ENCODE data around the gene TAOK1.

DNA sequence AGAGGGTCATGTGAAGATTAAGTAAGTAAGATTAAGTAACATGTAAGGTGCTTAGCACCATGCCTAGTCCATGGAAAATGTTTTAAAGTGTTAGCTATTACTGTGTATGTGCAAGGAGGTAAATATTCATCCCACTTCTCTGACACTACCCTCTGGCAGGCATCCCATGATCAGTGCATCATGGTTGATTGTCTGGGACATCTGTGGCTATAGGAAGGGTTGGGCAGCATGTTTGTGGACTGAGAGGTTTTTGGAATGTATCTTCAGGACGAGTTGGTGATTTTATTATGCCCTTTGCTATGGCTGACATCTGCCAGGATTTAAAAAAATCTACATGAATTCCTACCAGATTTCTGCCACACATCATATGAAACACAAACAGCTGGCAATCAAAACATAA, 6.5 kb upstream of the TAOK1 start:
- TF ChIP-seq GABPA (IDR thresholded peaks at IDR 0.05; ENCODE audit: low read depth) = no peak
- no peak for TF ChIP-seq CTCF (IDR thresholded peaks at IDR 0.05 in 2 of 3, conservative IDR thresholded peaks at IDR 0.05 in 1 of 3; ENCODE audit: control insufficient read depth in 2 of 3, extremely low read depth in 1 of 3, insufficient read depth in 1 of 3, low read depth in 3 of 3, low read length in 3 of 3)
- TF ChIP-seq KDM1A (IDR thresholded peaks at IDR 0.05; ENCODE audit: borderline replicate concordance) = no peak
- TF ChIP-seq BRCA1 (IDR thresholded peaks at IDR 0.05; ENCODE audit: low read depth, low read length) = no peak
- TF ChIP-seq MYC (IDR thresholded peaks at IDR 0.05; ENCODE audit: insufficient read depth, insufficient read length, insufficient replicate concordance, low read length, severe bottlenecking) = no peak
- TF ChIP-seq JUND (IDR thresholded peaks at IDR 0.05; ENCODE audit: low read depth, low read length) = no peak
- TF ChIP-seq BACH1 (IDR thresholded peaks at IDR 0.05; ENCODE audit: borderline replicate concordance) = no peak
- TF ChIP-seq MTA2 (IDR thresholded peaks at IDR 0.05; ENCODE audit: low read depth) = no peak
- no peak for TF ChIP-seq RELA (IDR thresholded peaks at IDR 0.05; ENCODE audit: borderline replicate concordance, partially characterized antibody)
- TF ChIP-seq PBX3 (IDR thresholded peaks at IDR 0.05; ENCODE audit: insufficient replicate concordance, low read depth, low read length) = no peak
- no peak for TF ChIP-seq POLR2AphosphoS5 (IDR thresholded peaks at IDR 0.05; ENCODE audit: low read length)

All from GM12878 (cell line).